IMR-90 (cell line): ENCODE data around the gene EPHB1. TPM values are rescaled to one million over a fixed set of nuclear protein-coding genes. Genes with fewer than 3 reads are reported as not detected.

ENCODE experiments used
- ATAC-seq: fragments of 200-7000 bp; cut with Tn5 transposase; 2 replicates; pipeline ENCODE4 v1.9.1; 2020; ENCODE audit warnings: low read depth, mild to moderate bottlenecking, moderate library complexity
- BruUV-seq: library from RNA; stranded (reverse); fragments of 400-500 nt; replicated peaks from 2 replicates; lab custom pipeline; 2021; lab: Mats Ljungman, UMichigan
- CTCF ChIA-PET: fragments of 300-600 bp; formaldehyde crosslinking; extraction: SDS; loops from one replicate; lab custom pipeline; 2021; ENCODE audit warnings: antibody characterized with exemption; lab: Yijun Ruan, JAX
- POLR2A ChIA-PET: fragments of 300-600 bp; sonication (Branson Sonifier 250); formaldehyde crosslinking; loops from one replicate; lab custom pipeline; 2022; ENCODE audit warnings: antibody characterized with exemption; ENCODE audit not compliant: unreplicated experiment; lab: Charles Lee
- DNase-seq: peaks from one replicate; pipeline ENCODE4 v3.0.0; 2013
- H2AFZ ChIP-seq: replicated peaks from 2 replicates; pipeline ENCODE3; 2013; ENCODE audit warnings: low read length, mild to moderate bottlenecking; ENCODE audit not compliant: poor library complexity
- H2AK5ac ChIP-seq: 2 replicates; pipeline ENCODE4 v1.6.1; 2013; ENCODE audit warnings: low read depth, low read length, inconsistent platforms
- H2AK9ac ChIP-seq: replicated peaks from 2 replicates; pipeline ENCODE3; 2013; ENCODE audit warnings: mild to moderate bottlenecking, low read depth, low read length, moderate library complexity; ENCODE audit not compliant: poor library complexity
- H2BK120ac ChIP-seq: 2 replicates; pipeline ENCODE4 v1.6.1; 2013; ENCODE audit warnings: low read depth, low read length, inconsistent platforms
- H2BK15ac ChIP-seq: 3 replicates; pipeline ENCODE4 v1.6.1; 2013; ENCODE audit warnings: low read depth, low read length, inconsistent platforms
- H2BK20ac ChIP-seq: 2 replicates; pipeline ENCODE4 v1.6.1; 2013; ENCODE audit warnings: low read depth, mild to moderate bottlenecking, inconsistent platforms, low read length, moderate library complexity
- H2BK5ac ChIP-seq: 2 replicates; pipeline ENCODE4 v1.6.1; 2013; ENCODE audit warnings: mild to moderate bottlenecking, low read depth, low read length, inconsistent platforms; ENCODE audit not compliant: poor library complexity, severe bottlenecking
- H3K14ac ChIP-seq: replicated peaks from 2 replicates; pipeline ENCODE4 v1.6.1; 2013; ENCODE audit warnings: low read depth, low read length, inconsistent platforms
- H3K18ac ChIP-seq: 2 replicates; pipeline ENCODE4 v1.6.1; 2013; ENCODE audit warnings: low read depth, low read length, control low read depth
- H3K23ac ChIP-seq: 2 replicates; pipeline ENCODE4 v1.6.1; 2013; ENCODE audit warnings: low read depth, low read length, inconsistent platforms
- H3K27ac ChIP-seq: 2 replicates; pipeline ENCODE4 v1.5.1; 2013; ENCODE audit warnings: mild to moderate bottlenecking, control low read depth, low read length; ENCODE audit not compliant: insufficient read depth
- H3K27me3 ChIP-seq: 2 replicates; pipeline ENCODE4 v1.6.1; 2013; ENCODE audit warnings: low read length; ENCODE audit not compliant: control insufficient read depth, insufficient read depth
- H3K36me3 ChIP-seq: 2 replicates; pipeline ENCODE4 v1.6.1; 2013; ENCODE audit warnings: low read length, mixed read lengths; ENCODE audit not compliant: control insufficient read depth, insufficient read depth
- H3K4ac ChIP-seq: 2 replicates; pipeline ENCODE4 v1.6.1; 2013; ENCODE audit warnings: low read depth, low read length, inconsistent platforms
- H3K4me1 ChIP-seq: 2 replicates; pipeline ENCODE4 v1.6.1; 2013; ENCODE audit warnings: low read length, mixed read lengths; ENCODE audit not compliant: control insufficient read depth, insufficient read depth
- H3K4me2 ChIP-seq: 2 replicates; pipeline ENCODE4 v1.6.1; 2013; ENCODE audit warnings: low read depth, mild to moderate bottlenecking, control low read depth, low read length, moderate library complexity
- H3K4me3 ChIP-seq: 2 replicates; pipeline ENCODE4 v1.5.1; 2013; ENCODE audit warnings: low read depth, mild to moderate bottlenecking, control low read depth, low read length, moderate library complexity; ENCODE audit not compliant: insufficient read depth
- H3K56ac ChIP-seq: 2 replicates; pipeline ENCODE4 v1.6.1; 2013; ENCODE audit warnings: low read length, inconsistent platforms; ENCODE audit not compliant: insufficient read depth; ENCODE audit errors: extremely low read depth
- H3K79me1 ChIP-seq, 2 experiments: 2 replicates each; pipeline ENCODE4 v1.6.1; 2013; ENCODE audit warnings: low read length in 2 of 2, inconsistent platforms in 1 of 2, low read depth in 1 of 2
- H3K9ac ChIP-seq: 2 replicates; pipeline ENCODE4 v1.6.1; 2013; ENCODE audit warnings: low read depth, low read length, control low read depth
- H3K9me1 ChIP-seq: 2 replicates; pipeline ENCODE4 v1.6.1; 2013; ENCODE audit warnings: low read length, inconsistent platforms; ENCODE audit not compliant: insufficient read depth
- H3K9me3 ChIP-seq: 2 replicates; pipeline ENCODE4 v1.6.1; 2013; ENCODE audit warnings: low read length; ENCODE audit not compliant: control insufficient read depth, insufficient read depth
- H4K20me1 ChIP-seq: 2 replicates; pipeline ENCODE4 v1.6.1; 2013; ENCODE audit warnings: low read length, inconsistent platforms; ENCODE audit not compliant: insufficient read depth
- H4K5ac ChIP-seq: 2 replicates; pipeline ENCODE4 v1.6.1; 2013; ENCODE audit warnings: mild to moderate bottlenecking, low read depth, low read length, control low read depth
- H4K8ac ChIP-seq, 2 experiments: 2 replicates each; pipeline ENCODE4 v1.6.1; 2013; ENCODE audit warnings: low read depth in 2 of 2, low read length in 2 of 2, control low read depth in 1 of 2, inconsistent platforms in 1 of 2
- H4K91ac ChIP-seq: 2 replicates; pipeline ENCODE4 v1.6.1; 2013; ENCODE audit warnings: low read depth, low read length, inconsistent platforms; ENCODE audit not compliant: insufficient read depth
- BHLHE40 ChIP-seq: fragments of 150-350 bp; IDR thresholded peaks from 2 replicates; pipeline ENCODE4 v1.6.1; 2016; ENCODE audit warnings: mild to moderate bottlenecking, low read depth, low read length
- CHD1 ChIP-seq: IDR thresholded peaks from 2 replicates; pipeline ENCODE4 v1.6.1; 2012; ENCODE audit warnings: low read depth, low read length, improper control_type of control experiment
- CTCF ChIP-seq: conservative IDR thresholded peaks from 2 replicates; pipeline ENCODE4 v1.5.1; 2012; ENCODE audit warnings: mild to moderate bottlenecking, low read depth, low read length, improper control_type of control experiment
- ELK1 ChIP-seq: fragments of 150-350 bp; IDR thresholded peaks from 2 replicates; pipeline ENCODE4 v1.6.1; 2016; ENCODE audit warnings: low read depth, mild to moderate bottlenecking, low read length, moderate library complexity, borderline replicate concordance
- MAFK ChIP-seq: IDR thresholded peaks from 2 replicates; pipeline ENCODE4 v1.6.1; 2012; ENCODE audit warnings: low read depth, low read length, improper control_type of control experiment
- MXI1 ChIP-seq: IDR thresholded peaks from 2 replicates; pipeline ENCODE4 v1.6.1; 2012; ENCODE audit warnings: low read depth, mild to moderate bottlenecking, low read length, moderate library complexity, borderline replicate concordance
- NFE2L2 ChIP-seq: fragments of 150-350 bp; IDR thresholded peaks from 2 replicates; pipeline ENCODE4 v1.6.1; 2016; ENCODE audit warnings: low read depth, mild to moderate bottlenecking, low read length
- POLR2A ChIP-seq: IDR thresholded peaks from 2 replicates; pipeline ENCODE4 v1.6.1; 2012; ENCODE audit warnings: mild to moderate bottlenecking, low read depth, low read length
- RAD21 ChIP-seq: IDR thresholded peaks from 2 replicates; pipeline ENCODE4 v1.6.1; 2012; ENCODE audit warnings: low read length, improper control_type of control experiment
- RCOR1 ChIP-seq: IDR thresholded peaks from 2 replicates; pipeline ENCODE4 v1.6.1; 2012; ENCODE audit warnings: mild to moderate bottlenecking, low read length, improper control_type of control experiment; ENCODE audit not compliant: insufficient replicate concordance
- RFX5 ChIP-seq: IDR thresholded peaks from 2 replicates; pipeline ENCODE4 v1.8.0; 2012; ENCODE audit warnings: low read depth, mild to moderate bottlenecking, low read length, moderate library complexity
- USF2 ChIP-seq: fragments of 150-350 bp; IDR thresholded peaks from 2 replicates; pipeline ENCODE4 v1.6.1; 2017; ENCODE audit warnings: mild to moderate bottlenecking, antibody characterized with exemption, low read length, low read depth
- WGBS, 2 experiments: methylation state at CpG; one replicate each; pipeline versions ENCODE4 v1.1.5 to v1.1.7; 2013; ENCODE audit warnings: missing lambda C conversion rate in 2 of 2; ENCODE audit not compliant: insufficient read length in 1 of 2; ENCODE audit errors: extremely low coverage in 2 of 2; 5-methylcytosine and 5-hydroxymethylcytosine counted together
- dilution Hi-C: fragments of 300-500 bp; cut with HindIII; formaldehyde crosslinking; loops from one replicate; pipeline ENCODE4 v1.14.3; 2018; ENCODE audit warnings: low sequenced_read_pairs; ENCODE audit not compliant: unreplicated experiment
- in situ Hi-C: fragments of 300-500 bp; cut with MboI; formaldehyde crosslinking; loops from 3 replicates; pipeline ENCODE4 v1.14.3; 2019; ENCODE audit warnings: low sequenced_read_pairs, inconsistent platforms, mixed read lengths
- intact Hi-C: fragments of 100-400 bp; cut with micrococcal nuclease; formaldehyde crosslinking; loops from 2 replicates; pipeline ENCODE4 v1.10.0; 2022
- polyA plus RNA-seq, 3 experiments: library from polyadenylated mRNA; depleted of rRNA; stranded (reverse); fragments of >200 nt; gene quantifications; 2 replicates each; pipeline ENCODE4 v1.2.3, GENCODE V29; 2012; ENCODE audit warnings: low replicate concordance in 1 of 3
- total RNA-seq: library from RNA; depleted of rRNA; stranded (reverse); fragments of >200 nt; gene quantifications from 2 replicates; pipeline ENCODE4 v1.2.3, GENCODE V29; 2012

Gene EPHB1
- total and polyA plus RNA-seq, 2 of the 4 experiments (the other 2 are of a cell fraction) = 0.17 to 0.36 TPM

- Histone ChIP-seq H3K18ac (no peak overlapping the region), H2BK5ac (no peak overlapping the region), H3K79me1 (no peaks in the 10 kb centered on the region), H2AK5ac (no peak overlapping the region), H4K20me1 (no peaks in the 10 kb centered on the region), H3K4me3 (no peak overlapping the region), H2AFZ (no peak overlapping the region), H3K14ac (no peak overlapping the region), H3K56ac (no peak overlapping the region), H3K9ac (no peak overlapping the region), H4K91ac (no peak overlapping the region), H2AK9ac (no peak overlapping the region), H3K9me1 (no peaks in the 10 kb centered on the region), H3K4me1 (no peaks in the 10 kb centered on the region), H3K9me3 (no peaks in the 10 kb centered on the region), H3K4me2 (no peak overlapping the region), H4K5ac (no peak overlapping the region), H2BK15ac (no peak overlapping the region), H2BK20ac (no peak overlapping the region), H2BK120ac (no peak overlapping the region), H3K4ac (no peak overlapping the region), H3K36me3 (no peaks in the 10 kb centered on the region), H4K8ac (no peak overlapping the region), H3K23ac (no peak overlapping the region), H3K27me3 (peaks cover 1% of the 10 kb centered on the region; the same call in 1 of the 2 replicates), H3K27ac (no peak overlapping the region)
- TF ChIP-seq NFE2L2 = no peak
- TF ChIP-seq CHD1 = no peak
- TF ChIP-seq MXI1 = no peak
- TF ChIP-seq USF2 = no peak
- TF ChIP-seq RFX5 = no peak
- no peak for TF ChIP-seq ELK1
- TF ChIP-seq POLR2A = no peak
- no peak for TF ChIP-seq CTCF
- no peak for TF ChIP-seq RCOR1
- no peak for TF ChIP-seq MAFK
- no peak for TF ChIP-seq BHLHE40
- no peak for TF ChIP-seq RAD21
- no peak for DNase-seq
- in situ Hi-C loops = no loop called here
- ChIA-PET CTCF (no interaction called here), POLR2A (no interaction called here)
- no peak for ATAC-seq
- no TSS peak for BruUV-seq
- dilution Hi-C loops = no loop called here
- no CpG with 5 or more reads among the region's 5 CpGs for WGBS, 2 experiments
- intact Hi-C loops = no loop called here
Observed at GRCh38 chr3:134809427-134810051, 14.5 kb downstream of the EPHB1 start.
